ENCODE data around the gene ASB13.

The ASB13 gene

DNA sequence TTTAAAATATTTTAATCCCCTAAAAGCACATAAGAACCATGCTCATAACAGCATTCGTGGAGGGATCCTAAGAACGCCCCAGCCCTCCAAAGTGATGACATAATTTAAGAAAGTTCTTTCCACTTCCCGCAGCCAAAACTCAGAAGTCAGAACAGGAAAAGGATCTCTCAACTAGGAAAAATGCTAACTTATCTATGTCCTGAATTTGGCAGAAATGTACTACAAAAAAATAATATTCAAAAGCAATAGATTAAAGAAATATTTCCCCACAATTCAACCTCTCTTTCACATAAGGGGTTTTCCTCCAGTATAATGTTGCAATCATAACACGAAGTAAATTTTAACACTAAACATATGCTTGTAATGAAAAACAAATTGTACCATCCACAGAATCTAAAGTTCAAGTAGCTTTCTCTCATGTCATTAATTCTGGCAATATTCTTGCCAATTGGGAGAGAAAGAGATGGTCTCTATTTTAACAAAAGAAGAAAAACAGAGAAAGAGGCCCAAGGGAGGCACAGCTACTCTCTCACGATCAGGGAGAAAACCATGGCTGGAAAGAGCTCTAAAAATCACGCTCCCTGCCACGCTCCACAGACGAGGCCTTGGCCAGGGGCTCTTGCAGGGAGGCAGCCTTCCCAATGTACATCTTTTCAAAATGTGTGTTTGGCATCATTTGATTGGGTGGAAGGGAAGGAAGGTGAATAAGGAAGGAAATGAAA, 22.9 kb downstream of the ASB13 start:
- Histone ChIP-seq H3K18ac (ENCODE audit: low read length) (no peak overlapping the region), H3K4me1 (ENCODE audit: control insufficient read depth in 2 of 2, insufficient read depth in 1 of 2, low read depth in 1 of 2, low read length in 2 of 2) (peaks cover 0 to 1% of the 10 kb centered on the region in 2 donors), H2BK120ac (ENCODE audit: low read depth, low read length) (no peak overlapping the region), H3K23ac (ENCODE audit: low read depth, low read length, poor library complexity) (no peak overlapping the region), H2AK5ac (ENCODE audit: low read depth, low read length) (no peak overlapping the region), H2BK5ac (ENCODE audit: low read length) (no peak overlapping the region), H3K4ac (ENCODE audit: low read length) (no peak overlapping the region), H3K14ac (ENCODE audit: low read length) (no peak overlapping the region), H2BK15ac (ENCODE audit: low read length) (no peak overlapping the region), H3K4me3 (ENCODE audit: low read length in 2 of 2) (no peak overlapping the region), H3K9ac (ENCODE audit: low read depth, low read length, poor library complexity) (no peak overlapping the region), H3K79me1 (ENCODE audit: low read depth, low read length) (no peaks in the 10 kb centered on the region), H3K27ac (replicated peaks; ENCODE audit: low read length) (no peak overlapping the region), H3K36me3 (replicated peaks in 1 of 2; ENCODE audit: control insufficient read depth in 2 of 2, insufficient read depth in 2 of 2, low read length in 2 of 2) (peaks cover 17 to 33% of the 10 kb centered on the region in 2 donors), H2BK12ac (ENCODE audit: low read length) (no peak overlapping the region), H4K8ac (ENCODE audit: low read depth, low read length) (no peak overlapping the region), H3K9me3 (replicated peaks in 1 of 2; ENCODE audit: control insufficient read depth in 2 of 2, insufficient read depth in 1 of 2, low read depth in 1 of 2, low read length in 2 of 2) (no peaks in the 10 kb centered on the region), H3K27me3 (ENCODE audit: control insufficient read depth in 3 of 3, insufficient read depth in 3 of 3, low read depth in 1 of 3, low read length in 3 of 3) (no peaks in the 10 kb centered on the region), H2AFZ (ENCODE audit: low read length) (no peak overlapping the region), H4K91ac (ENCODE audit: low read depth, low read length, poor library complexity) (no peak overlapping the region), H3K4me2 (ENCODE audit: insufficient read depth, low read length, poor library complexity, severe bottlenecking) (no peak overlapping the region)
- WGBS, 2 donors (ENCODE audit: extremely low coverage in 2 of 2, insufficient read length in 2 of 2, insufficient replicate concordance in 1 of 2): no CpG with 5 or more reads among the region's 8 CpGs
- no peak for DNase-seq (ENCODE audit: low spot score)

DNA sequence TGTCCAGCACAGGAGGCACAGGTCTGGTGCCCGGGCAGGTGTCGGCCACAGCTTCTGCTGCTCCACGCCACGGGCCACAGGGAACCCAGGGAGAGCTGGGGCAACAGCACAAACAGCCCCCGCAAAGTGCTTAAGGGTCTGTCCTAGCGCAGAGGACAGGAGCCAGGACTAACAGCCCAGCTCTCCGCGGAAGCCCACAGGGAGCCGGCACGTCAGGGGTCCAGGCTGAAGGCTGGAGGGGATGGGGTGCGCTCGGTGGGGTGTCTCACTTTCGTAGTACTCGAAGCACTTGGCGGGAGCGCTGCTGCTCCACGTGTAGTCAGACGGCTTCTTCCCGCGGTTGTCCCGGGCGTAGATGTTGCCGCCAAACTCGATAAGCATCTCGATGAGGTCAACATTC, 24.9 kb downstream of the ASB13 start:
- no peak overlapping the region for H3K14ac ChIP-seq (ENCODE audit: low read length)

GRCh38 chr10:5640501-5640900, 25.9 kb downstream of the ASB13 start:
- Histone ChIP-seq H3K9ac (ENCODE audit: low read depth, low read length, poor library complexity) (peak overlapping the region; percentile 32), H2AK5ac (ENCODE audit: low read depth, low read length) (no peak overlapping the region), H2AFZ (ENCODE audit: low read length) (no peak overlapping the region), H3K79me1 (ENCODE audit: low read depth, low read length) (no peaks in the 10 kb centered on the region), H3K36me3 (replicated peaks in 1 of 2; ENCODE audit: control insufficient read depth in 2 of 2, insufficient read depth in 2 of 2, low read length in 2 of 2) (peaks cover 18 to 33% of the 10 kb centered on the region in 2 donors), H3K4ac (ENCODE audit: low read length) (no peak overlapping the region), H2BK5ac (ENCODE audit: low read length) (no peak overlapping the region), H2BK120ac (ENCODE audit: low read depth, low read length) (no peak overlapping the region), H4K91ac (ENCODE audit: low read depth, low read length, poor library complexity) (no peak overlapping the region), H3K4me3 (ENCODE audit: low read length in 2 of 2) (no peak overlapping the region), H3K4me2 (ENCODE audit: insufficient read depth, low read length, poor library complexity, severe bottlenecking) (no peak overlapping the region), H2BK12ac (ENCODE audit: low read length) (no peak overlapping the region), H2BK15ac (ENCODE audit: low read length) (no peak overlapping the region), H3K23ac (ENCODE audit: low read depth, low read length, poor library complexity) (no peak overlapping the region), H3K27me3 (ENCODE audit: control insufficient read depth in 3 of 3, insufficient read depth in 3 of 3, low read depth in 1 of 3, low read length in 3 of 3) (no peaks in the 10 kb centered on the region), H3K27ac (replicated peaks; ENCODE audit: low read length) (no peak overlapping the region), H4K8ac (ENCODE audit: low read depth, low read length) (no peak overlapping the region), H3K9me3 (replicated peaks in 1 of 2; ENCODE audit: control insufficient read depth in 2 of 2, insufficient read depth in 1 of 2, low read depth in 1 of 2, low read length in 2 of 2) (no peaks in the 10 kb centered on the region), H3K4me1 (ENCODE audit: control insufficient read depth in 2 of 2, insufficient read depth in 1 of 2, low read depth in 1 of 2, low read length in 2 of 2) (no peaks in the 10 kb centered on the region), H3K18ac (ENCODE audit: low read length) (no peak overlapping the region), H3K14ac (ENCODE audit: low read length) (no peak overlapping the region)
- DNase-seq (ENCODE audit: low spot score): no peak
- no CpG with 5 or more reads among the region's 13 CpGs for WGBS, 2 donors (ENCODE audit: extremely low coverage in 2 of 2, insufficient read length in 2 of 2, insufficient replicate concordance in 1 of 2)

More for the DNA sequence above, 24.9 kb downstream of the ASB13 start:
- H3K27ac ChIP-seq (replicated peaks; ENCODE audit: low read length): no peak overlapping the region
- no peak overlapping the region for H3K9ac ChIP-seq (ENCODE audit: low read depth, low read length, poor library complexity)
- no peak overlapping the region for H4K91ac ChIP-seq (ENCODE audit: low read depth, low read length, poor library complexity)
- H2BK15ac ChIP-seq (ENCODE audit: low read length): no peak overlapping the region
- no peak for DNase-seq (ENCODE audit: low spot score)
- no peak overlapping the region for H2BK120ac ChIP-seq (ENCODE audit: low read depth, low read length)
- no peaks in the 10 kb centered on the region for H3K79me1 ChIP-seq (ENCODE audit: low read depth, low read length)
- no peak overlapping the region for H3K4me2 ChIP-seq (ENCODE audit: insufficient read depth, low read length, poor library complexity, severe bottlenecking)
- peaks cover 18 to 33% of the 10 kb centered on the region in 2 donors for H3K36me3 ChIP-seq (replicated peaks in 1 of 2; ENCODE audit: control insufficient read depth in 2 of 2, insufficient read depth in 2 of 2, low read length in 2 of 2)
- H3K4me3 ChIP-seq (ENCODE audit: low read length in 2 of 2): no peak overlapping the region
- H2AFZ ChIP-seq (ENCODE audit: low read length): no peak overlapping the region
- no peak overlapping the region for H2AK5ac ChIP-seq (ENCODE audit: low read depth, low read length)
- H3K9me3 ChIP-seq (replicated peaks in 1 of 2; ENCODE audit: control insufficient read depth in 2 of 2, insufficient read depth in 1 of 2, low read depth in 1 of 2, low read length in 2 of 2): no peaks in the 10 kb centered on the region
- no peak overlapping the region for H3K23ac ChIP-seq (ENCODE audit: low read depth, low read length, poor library complexity)
- no peaks in the 10 kb centered on the region for H3K27me3 ChIP-seq (ENCODE audit: control insufficient read depth in 3 of 3, insufficient read depth in 3 of 3, low read depth in 1 of 3, low read length in 3 of 3)
- H3K18ac ChIP-seq (ENCODE audit: low read length): no peak overlapping the region
- H3K4me1 ChIP-seq (ENCODE audit: control insufficient read depth in 2 of 2, insufficient read depth in 1 of 2, low read depth in 1 of 2, low read length in 2 of 2): peaks cover 0 to 1% of the 10 kb centered on the region in 2 donors
- WGBS, 2 donors (ENCODE audit: extremely low coverage in 2 of 2, insufficient read length in 2 of 2, insufficient replicate concordance in 1 of 2): no CpG with 5 or more reads among the region's 25 CpGs
- no peak overlapping the region for H4K8ac ChIP-seq (ENCODE audit: low read depth, low read length)
- no peak overlapping the region for H3K4ac ChIP-seq (ENCODE audit: low read length)
- H2BK5ac ChIP-seq (ENCODE audit: low read length): no peak overlapping the region
- H2BK12ac ChIP-seq (ENCODE audit: low read length): no peak overlapping the region

- Histone ChIP-seq H2BK15ac (ENCODE audit: low read length) (no peak overlapping the region), H2BK12ac (ENCODE audit: low read length) (no peak overlapping the region), H3K4me3 (ENCODE audit: low read length in 2 of 2) (no peak overlapping the region), H3K79me1 (ENCODE audit: low read depth, low read length) (no peaks in the 10 kb centered on the region), H3K14ac (ENCODE audit: low read length) (no peak overlapping the region), H3K23ac (ENCODE audit: low read depth, low read length, poor library complexity) (no peak overlapping the region), H4K8ac (ENCODE audit: low read depth, low read length) (no peak overlapping the region), H3K4me2 (ENCODE audit: insufficient read depth, low read length, poor library complexity, severe bottlenecking) (no peak overlapping the region), H3K4ac (ENCODE audit: low read length) (no peak overlapping the region), H2BK5ac (ENCODE audit: low read length) (no peak overlapping the region), H3K27me3 (ENCODE audit: control insufficient read depth in 3 of 3, insufficient read depth in 3 of 3, low read depth in 1 of 3, low read length in 3 of 3) (no peaks in the 10 kb centered on the region), H2AK5ac (ENCODE audit: low read depth, low read length) (no peak overlapping the region), H3K18ac (ENCODE audit: low read length) (no peak overlapping the region), H3K36me3 (replicated peaks in 1 of 2; ENCODE audit: control insufficient read depth in 2 of 2, insufficient read depth in 2 of 2, low read length in 2 of 2) (peaks cover 18 to 33% of the 10 kb centered on the region in 2 donors), H3K27ac (replicated peaks; ENCODE audit: low read length) (no peak overlapping the region), H3K4me1 (ENCODE audit: control insufficient read depth in 2 of 2, insufficient read depth in 1 of 2, low read depth in 1 of 2, low read length in 2 of 2) (no peaks in the 10 kb centered on the region), H4K91ac (ENCODE audit: low read depth, low read length, poor library complexity) (no peak overlapping the region), H2BK120ac (ENCODE audit: low read depth, low read length) (no peak overlapping the region), H3K9ac (ENCODE audit: low read depth, low read length, poor library complexity) (peak overlapping the region; percentile 32), H3K9me3 (replicated peaks in 1 of 2; ENCODE audit: control insufficient read depth in 2 of 2, insufficient read depth in 1 of 2, low read depth in 1 of 2, low read length in 2 of 2) (no peaks in the 10 kb centered on the region), H2AFZ (ENCODE audit: low read length) (no peak overlapping the region)
- WGBS, 2 donors (ENCODE audit: extremely low coverage in 2 of 2, insufficient read length in 2 of 2, insufficient replicate concordance in 1 of 2): no CpG with 5 or more reads among the region's 12 CpGs
- DNase-seq (ENCODE audit: low spot score): no peak
These were observed 26.4 kb downstream of the ASB13 start for GRCh38 chr10:5640036-5640435.
